Measurements from ENCODE around the gene ITGA2B.

DNA sequence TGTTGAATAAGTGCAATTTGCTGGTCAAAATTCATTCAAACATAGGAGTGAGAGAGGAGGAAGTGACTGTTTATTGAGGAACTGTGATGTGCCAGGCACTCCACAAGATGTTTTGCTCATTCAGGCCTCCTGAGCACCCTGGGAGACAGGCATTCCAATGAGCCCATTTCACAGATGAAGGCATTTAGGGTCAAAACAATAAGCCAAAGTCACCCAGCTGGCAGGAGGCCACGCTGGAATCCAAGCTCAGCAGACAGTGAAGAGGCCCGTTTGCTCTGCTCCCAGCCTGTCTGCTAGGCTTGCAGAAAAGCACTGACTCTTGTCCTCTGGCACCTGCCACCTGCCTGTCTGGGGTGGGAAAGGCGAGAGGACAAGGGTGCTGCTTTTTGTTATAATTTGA, 54.7 kb downstream of the ITGA2B start:
- TF ChIP-seq EZH2 (IDR thresholded peaks at IDR 0.05; ENCODE audit: borderline replicate concordance, low read depth, low read length, poor library complexity, severe bottlenecking), result no peak
- TF ChIP-seq, protein P1, sequence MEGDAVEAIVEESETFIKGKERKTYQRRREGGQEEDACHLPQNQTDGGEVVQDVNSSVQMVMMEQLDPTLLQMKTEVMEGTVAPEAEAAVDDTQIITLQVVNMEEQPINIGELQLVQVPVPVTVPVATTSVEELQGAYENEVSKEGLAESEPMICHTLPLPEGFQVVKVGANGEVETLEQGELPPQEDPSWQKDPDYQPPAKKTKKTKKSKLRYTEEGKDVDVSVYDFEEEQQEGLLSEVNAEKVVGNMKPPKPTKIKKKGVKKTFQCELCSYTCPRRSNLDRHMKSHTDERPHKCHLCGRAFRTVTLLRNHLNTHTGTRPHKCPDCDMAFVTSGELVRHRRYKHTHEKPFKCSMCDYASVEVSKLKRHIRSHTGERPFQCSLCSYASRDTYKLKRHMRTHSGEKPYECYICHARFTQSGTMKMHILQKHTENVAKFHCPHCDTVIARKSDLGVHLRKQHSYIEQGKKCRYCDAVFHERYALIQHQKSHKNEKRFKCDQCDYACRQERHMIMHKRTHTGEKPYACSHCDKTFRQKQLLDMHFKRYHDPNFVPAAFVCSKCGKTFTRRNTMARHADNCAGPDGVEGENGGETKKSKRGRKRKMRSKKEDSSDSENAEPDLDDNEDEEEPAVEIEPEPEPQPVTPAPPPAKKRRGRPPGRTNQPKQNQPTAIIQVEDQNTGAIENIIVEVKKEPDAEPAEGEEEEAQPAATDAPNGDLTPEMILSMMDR (conservative IDR thresholded peaks at IDR 0.05; ENCODE audit: low read depth, low read length), result no peak

Data from A673 (cell line).